Amniotic stem cell (primary cell): ENCODE data around the gene GRHL3.

Experiments
- DNase-seq: peaks from one replicate; lab custom pipeline; 2025; lab: John Stamatoyannopoulos, UW

Gene GRHL3

DNA sequence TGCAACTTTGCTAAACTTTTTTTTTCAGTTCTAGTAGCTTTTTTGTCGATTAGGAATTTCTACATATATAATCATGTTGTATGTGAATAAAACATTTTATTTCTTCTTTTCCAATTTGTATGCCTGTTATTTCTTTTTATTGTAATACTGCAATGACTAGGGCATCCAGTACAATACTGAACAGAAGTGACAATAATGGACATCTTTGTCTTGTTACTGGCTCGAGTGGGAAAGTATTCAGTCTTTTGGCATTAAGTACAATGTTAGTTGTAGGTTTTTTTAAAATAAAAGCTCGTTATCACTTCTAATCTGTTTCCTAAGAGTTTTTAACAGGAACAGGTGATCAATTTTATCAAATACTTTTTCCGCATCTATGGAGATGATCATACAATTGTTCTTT lies 84.6 kb downstream of the GRHL3 start:
- no peak for DNase-seq
